ENCODE results near the gene FMNL2. TPM values are rescaled to one million over a fixed set of nuclear protein-coding genes. Genes with fewer than 3 reads are reported as not detected.

Gene FMNL2
- total RNA-seq, 3 donors from 2014 or later (not counting 1 experiment from before 2014, with no cell fraction given) = 0.34 to 3.0 (median 0.78) TPM

- peaks cover 5 to 15% of the 10 kb centered on the region in 2 donors for H3K27me3 Mint-ChIP-seq (ENCODE audit: low read depth in 2 of 2)
- DNase-seq (no peak), ATAC-seq (no peak)
- no peaks in the 10 kb centered on the region for H3K36me3 Mint-ChIP-seq
- H3K27ac Mint-ChIP-seq = no peak overlapping the region
- no peak overlapping the region for H3K4me3 Mint-ChIP-seq
- no peaks in the 10 kb centered on the region for H3K27me3 ChIP-seq (ENCODE audit: control insufficient read depth, insufficient read depth, low read length)
- no peaks in the 10 kb centered on the region for H3K4me1 ChIP-seq (ENCODE audit: control insufficient read depth, insufficient read depth, low read length)
- H3K4me3 ChIP-seq (ENCODE audit: low read length) = no peak overlapping the region
- no peaks in the 10 kb centered on the region for H3K36me3 ChIP-seq (ENCODE audit: control insufficient read depth, insufficient read depth, low read length)
- intact Hi-C loops (cut with micrococcal nuclease) = no loop called here
- no peak overlapping the region for H3K27ac ChIP-seq (ENCODE audit: low read length)
- no peak for TF ChIP-seq CTCF (IDR thresholded peaks at IDR 0.05)
- H3K9me3 ChIP-seq (ENCODE audit: control insufficient read depth, insufficient read depth, low read length) = no peaks in the 10 kb centered on the region
- no peaks in the 10 kb centered on the region for H3K9me3 Mint-ChIP-seq
- H3K4me1 Mint-ChIP-seq = no peaks in the 10 kb centered on the region
- 62% methylated on average over 4 of the region's 4 CpGs for WGBS (ENCODE audit: insufficient coverage)
Observed at GRCh38 chr2:152379089-152379488, 44.1 kb downstream of the FMNL2 start.

GRCh38 chr2:152380261-152381055 is 45.5 kb downstream of the FMNL2 start:
- Histone ChIP-seq H3K4me1 (ENCODE audit: control insufficient read depth, insufficient read depth, low read length) (no peaks in the 10 kb centered on the region), H3K36me3 (ENCODE audit: control insufficient read depth, insufficient read depth, low read length) (no peaks in the 10 kb centered on the region), H3K27me3 (ENCODE audit: control insufficient read depth, insufficient read depth, low read length) (no peaks in the 10 kb centered on the region), H3K9me3 (ENCODE audit: control insufficient read depth, insufficient read depth, low read length) (no peaks in the 10 kb centered on the region), H3K27ac (ENCODE audit: low read length) (no peak overlapping the region), H3K4me3 (ENCODE audit: low read length) (no peak overlapping the region)
- WGBS (ENCODE audit: insufficient coverage) = 82% methylated on average over 4 of the region's 5 CpGs
- DNase-seq (no peak), ATAC-seq (no peak)
- no peaks in the 10 kb centered on the region for H3K36me3 Mint-ChIP-seq
- no peaks in the 10 kb centered on the region for H3K4me1 Mint-ChIP-seq
- intact Hi-C loops (cut with micrococcal nuclease) = no loop called here
- peaks cover 5 to 15% of the 10 kb centered on the region in 2 donors for H3K27me3 Mint-ChIP-seq (ENCODE audit: low read depth in 2 of 2)
- no peak overlapping the region for H3K4me3 Mint-ChIP-seq
- TF ChIP-seq CTCF (IDR thresholded peaks at IDR 0.05) = no peak
- H3K9me3 Mint-ChIP-seq = no peaks in the 10 kb centered on the region
- no peak overlapping the region for H3K27ac Mint-ChIP-seq

GRCh38 chr2:152383702-152384101 is 48.7 kb downstream of the FMNL2 start:
- no peak for TF ChIP-seq CTCF (IDR thresholded peaks at IDR 0.05)
- intact Hi-C loops (cut with micrococcal nuclease) = no loop called here
- Histone ChIP-seq H3K36me3 (ENCODE audit: control insufficient read depth, insufficient read depth, low read length) (no peaks in the 10 kb centered on the region), H3K27me3 (ENCODE audit: control insufficient read depth, insufficient read depth, low read length) (no peaks in the 10 kb centered on the region), H3K9me3 (ENCODE audit: control insufficient read depth, insufficient read depth, low read length) (no peaks in the 10 kb centered on the region), H3K4me1 (ENCODE audit: control insufficient read depth, insufficient read depth, low read length) (no peaks in the 10 kb centered on the region), H3K4me3 (ENCODE audit: low read length) (no peak overlapping the region), H3K27ac (ENCODE audit: low read length) (no peak overlapping the region)
- Mint-ChIP-seq H3K27me3 (ENCODE audit: low read depth in 2 of 2) (peaks cover under 1 to 11% of the 10 kb centered on the region in 2 donors), H3K36me3 (no peaks in the 10 kb centered on the region), H3K4me3 (no peak overlapping the region), H3K9me3 (no peaks in the 10 kb centered on the region), H3K4me1 (no peaks in the 10 kb centered on the region), H3K27ac (no peak overlapping the region)
- DNase-seq (no peak), ATAC-seq (no peak)

GRCh38 chr2:152384992-152385391 is 50.0 kb downstream of the FMNL2 start:
- H3K36me3 Mint-ChIP-seq = no peaks in the 10 kb centered on the region
- H3K27ac Mint-ChIP-seq = no peak overlapping the region
- DNase-seq (no peak), ATAC-seq (no peak)
- H3K27me3 ChIP-seq (ENCODE audit: control insufficient read depth, insufficient read depth, low read length) = no peaks in the 10 kb centered on the region
- no peaks in the 10 kb centered on the region for H3K9me3 Mint-ChIP-seq
- intact Hi-C loops (cut with micrococcal nuclease) = no loop called here
- H3K4me3 ChIP-seq (ENCODE audit: low read length) = no peak overlapping the region
- no peak overlapping the region for H3K4me3 Mint-ChIP-seq
- no peaks in the 10 kb centered on the region for H3K4me1 Mint-ChIP-seq
- H3K9me3 ChIP-seq (ENCODE audit: control insufficient read depth, insufficient read depth, low read length) = no peaks in the 10 kb centered on the region
- TF ChIP-seq CTCF (IDR thresholded peaks at IDR 0.05) = no peak
- no peaks in the 10 kb centered on the region for H3K27me3 Mint-ChIP-seq (ENCODE audit: low read depth in 2 of 2)
- WGBS (ENCODE audit: insufficient coverage) = 90% methylated on average over 1 of the region's 3 CpGs
- no peak overlapping the region for H3K27ac ChIP-seq (ENCODE audit: low read length)
- H3K4me1 ChIP-seq (ENCODE audit: control insufficient read depth, insufficient read depth, low read length) = no peaks in the 10 kb centered on the region
- no peaks in the 10 kb centered on the region for H3K36me3 ChIP-seq (ENCODE audit: control insufficient read depth, insufficient read depth, low read length)

Measured in natural killer cell (primary cell).